IPS-11a (cell line): Measurements from ENCODE around the gene ARL2BP.

Experiments used
- H3K4me3 ChIP-seq: one replicate; pipeline ENCODE4 v1.5.1; 2013; ENCODE audit warnings: low read depth, low read length, control low read depth

The ARL2BP gene

DNA sequence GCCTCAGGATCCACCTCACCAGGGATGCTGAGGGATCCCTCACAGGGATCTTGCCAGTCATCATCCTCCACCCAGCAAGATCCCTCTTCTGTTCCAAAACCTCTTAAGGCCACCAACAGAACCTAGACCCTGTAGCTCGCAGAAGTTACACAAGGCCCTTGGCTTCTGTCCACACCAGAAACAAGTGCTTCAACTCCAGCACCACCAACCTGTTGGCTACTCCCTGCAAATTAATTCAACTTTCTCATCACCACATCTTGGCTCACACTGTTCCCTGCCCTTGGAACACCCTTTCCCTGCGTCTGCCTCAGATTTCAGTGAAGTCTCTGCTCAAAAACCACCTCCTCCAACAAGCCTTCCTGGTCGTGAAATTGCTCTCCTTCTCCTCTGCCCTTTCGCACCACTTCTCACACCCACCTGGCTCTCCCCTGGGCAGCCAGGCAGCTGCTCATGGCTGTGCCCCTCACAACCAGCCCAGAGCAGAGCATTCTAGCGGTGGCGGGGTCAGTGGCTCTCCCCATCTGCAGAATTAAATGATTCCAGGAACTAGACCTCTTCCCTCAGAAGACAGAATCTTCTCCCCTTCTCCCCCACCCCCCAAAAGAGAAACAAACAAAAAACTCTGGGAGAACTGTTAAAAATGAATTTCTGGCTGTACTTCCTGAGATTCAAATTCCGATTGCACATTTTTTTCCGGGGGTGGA, 37.6 kb downstream of the ARL2BP start:
- no peak overlapping the region for H3K4me3 ChIP-seq

- H3K4me3 ChIP-seq: no peak overlapping the region
Measured at GRCh38 chr16:57283214-57283958, 38.3 kb downstream of the ARL2BP start.

DNA sequence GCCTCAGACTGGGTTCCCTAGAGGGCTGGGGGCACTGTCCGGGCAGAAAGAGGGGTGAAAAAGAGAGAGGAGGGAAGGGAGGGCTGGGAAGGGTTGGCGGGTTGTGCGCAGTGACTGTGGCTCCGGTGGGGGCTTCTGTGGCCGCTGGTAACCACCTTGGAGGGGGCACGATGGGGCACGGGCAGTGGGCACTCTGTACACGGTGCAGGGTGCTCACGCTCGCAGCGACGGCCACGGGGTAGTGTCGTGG, 38.8 kb downstream of the ARL2BP start:
- H3K4me3 ChIP-seq: peak overlapping the region; percentile 57

GRCh38 chr16:57284209-57284951, 39.3 kb downstream of the ARL2BP start, which contains the start of gene PLLP:
PLLP (minus strand) TSS chr16:57284672; CDS start chr16:57284540, 132 bp downstream.
- H3K4me3 ChIP-seq: peak within 1 kb of the TSS; percentile 57

GRCh38 chr16:57284952-57285363, 39.9 kb downstream of the ARL2BP start:
- peak overlapping the region; percentile 57 for H3K4me3 ChIP-seq

DNA sequence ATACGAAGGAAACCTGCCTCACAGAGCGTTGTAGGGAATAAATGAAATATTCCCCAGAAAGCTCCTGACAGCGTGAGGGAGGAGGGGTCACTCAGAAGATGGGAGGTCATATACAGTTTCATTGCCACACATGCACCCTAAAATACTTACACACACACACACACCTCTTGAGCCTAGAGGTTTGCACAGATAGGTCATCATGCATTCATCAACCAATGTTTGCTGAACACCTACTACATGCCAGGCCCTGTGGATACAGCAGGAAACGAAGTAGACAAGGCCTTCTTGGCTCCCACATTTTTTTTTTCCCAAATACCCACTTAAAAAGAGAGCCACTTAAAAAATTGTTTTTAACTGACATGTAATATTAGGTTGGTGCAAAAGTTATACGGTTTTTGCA, 40.3 kb downstream of the ARL2BP start:
- H3K4me3 ChIP-seq: peak overlapping the region; percentile 57

DNA sequence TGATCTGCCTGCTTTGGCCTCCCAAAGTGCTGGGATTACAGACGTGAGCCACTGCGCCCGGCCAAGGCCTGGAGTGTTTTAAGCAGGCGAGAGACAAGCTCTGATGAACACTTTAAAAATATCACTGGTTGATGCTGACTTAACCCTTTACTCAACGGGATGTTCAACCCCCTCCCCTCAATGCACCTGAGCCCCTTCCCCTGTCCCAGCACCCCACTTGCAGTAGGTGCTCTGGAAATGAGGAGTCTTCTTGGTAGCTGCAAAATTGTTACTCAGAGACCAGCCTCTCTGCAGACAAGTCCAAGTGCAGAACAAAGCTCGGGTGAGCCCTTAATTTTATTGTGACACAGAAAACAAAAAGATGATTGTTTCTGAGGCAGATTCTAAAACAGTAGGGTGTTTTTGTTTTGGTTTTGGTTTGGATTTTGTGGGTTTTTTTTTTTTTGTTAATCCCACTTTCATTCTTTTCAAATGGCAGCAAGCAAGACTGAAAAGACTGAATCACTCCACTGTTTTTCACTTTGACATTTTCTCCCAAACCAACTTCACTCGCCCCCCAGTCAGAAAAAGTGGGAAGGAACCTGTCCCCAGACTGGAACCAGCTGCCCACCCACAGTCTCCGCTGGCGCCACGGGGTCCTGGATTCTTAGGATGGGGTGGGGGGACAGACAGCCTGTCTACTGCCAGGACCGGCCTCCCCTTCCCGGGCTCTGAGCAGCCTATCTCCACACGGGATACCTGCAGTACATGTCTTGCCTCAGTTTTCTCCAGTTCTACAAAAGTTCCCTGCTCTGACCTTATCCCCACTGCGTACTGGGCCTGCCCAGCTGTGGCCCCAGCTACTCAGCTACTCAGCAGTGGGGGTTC, 44.6 kb downstream of the ARL2BP start:
- H3K4me3 ChIP-seq: no peak overlapping the region

DNA sequence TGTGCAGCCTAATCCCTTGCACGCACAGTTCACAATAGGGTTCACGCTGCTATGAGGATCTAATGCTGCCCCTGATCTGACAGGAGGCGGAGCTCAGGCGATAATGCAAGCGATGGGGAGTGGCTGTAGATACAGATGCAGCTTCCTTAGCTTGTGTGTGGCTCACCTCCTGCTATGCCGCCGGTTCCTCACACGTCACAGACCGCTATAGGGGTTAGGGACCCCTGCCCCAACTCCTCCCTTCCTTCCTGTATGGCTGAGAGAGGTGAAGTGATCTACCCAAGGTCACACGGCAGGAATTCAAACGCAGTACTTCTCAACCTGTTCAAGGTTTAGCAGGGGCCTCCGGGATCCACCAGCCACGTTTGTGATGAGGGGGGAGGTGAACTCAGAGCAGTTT, 52.8 kb downstream of the ARL2BP start:
- H3K4me3 ChIP-seq: no peak overlapping the region

DNA sequence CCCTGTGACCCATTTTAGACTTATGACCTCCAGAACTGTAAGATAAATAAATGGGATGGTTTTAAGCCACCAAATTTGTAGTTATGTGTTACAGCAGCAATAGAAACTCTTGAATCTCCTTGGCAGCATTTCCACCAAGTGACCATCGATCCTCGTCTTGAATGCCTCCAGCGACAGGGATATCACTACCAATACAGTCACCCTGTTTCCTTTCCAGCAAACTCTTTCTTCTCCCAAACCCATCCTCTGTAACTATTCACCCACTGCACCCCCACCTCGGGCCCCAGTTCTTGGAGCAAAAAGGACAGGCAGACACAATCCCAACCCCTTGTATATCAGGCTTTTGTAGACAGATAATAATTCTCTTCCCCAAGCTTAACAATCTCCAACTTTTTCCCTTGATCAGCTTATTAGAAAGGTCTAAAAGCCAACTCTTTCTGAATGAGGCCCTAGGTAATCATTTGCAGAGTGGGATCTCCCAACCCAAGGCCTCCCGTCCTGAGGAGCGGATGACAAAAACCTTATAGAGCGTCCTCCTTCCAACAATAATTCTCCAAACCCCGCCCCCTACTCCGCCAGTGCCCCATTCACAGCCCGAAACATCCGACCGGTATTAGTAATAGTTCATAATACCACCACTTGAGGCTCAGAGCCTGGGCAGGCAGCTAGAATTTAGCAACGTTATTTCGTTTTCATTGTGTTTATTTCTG, 54.1 kb downstream of the ARL2BP start:
- H3K4me3 ChIP-seq: peak overlapping the region; percentile 80

DNA sequence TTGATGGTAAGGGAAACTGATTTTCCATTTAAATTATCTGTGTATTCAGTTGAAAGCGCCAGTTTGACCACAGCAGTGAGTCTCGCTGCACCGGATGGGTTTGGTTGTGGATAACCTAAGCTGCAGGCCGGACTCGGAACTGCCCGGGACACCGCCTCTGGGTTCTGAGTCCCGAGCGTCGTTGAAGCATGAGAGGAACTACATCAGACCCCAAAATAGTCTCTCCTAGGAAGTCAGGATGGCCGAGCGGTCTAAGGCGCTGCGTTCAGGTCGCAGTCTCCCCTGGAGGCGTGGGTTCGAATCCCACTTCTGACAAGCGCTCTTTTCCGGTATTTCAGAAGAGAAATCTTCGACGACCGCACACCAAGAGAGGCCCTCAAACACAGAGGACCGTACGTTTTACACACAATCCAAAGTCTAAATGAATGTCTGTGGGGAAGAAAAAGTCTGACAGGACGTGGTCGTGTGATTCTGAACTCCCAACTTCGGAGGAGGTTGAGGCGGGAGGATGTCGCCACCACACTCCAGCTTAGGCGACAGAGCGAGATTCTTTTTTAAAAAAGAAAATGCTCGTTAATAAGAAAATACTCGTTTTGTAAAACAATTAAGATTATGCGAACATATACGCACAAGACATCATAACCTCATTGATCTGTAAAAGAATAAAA, 54.8 kb downstream of the ARL2BP start:
- peak overlapping the region; percentile 80 for H3K4me3 ChIP-seq

DNA sequence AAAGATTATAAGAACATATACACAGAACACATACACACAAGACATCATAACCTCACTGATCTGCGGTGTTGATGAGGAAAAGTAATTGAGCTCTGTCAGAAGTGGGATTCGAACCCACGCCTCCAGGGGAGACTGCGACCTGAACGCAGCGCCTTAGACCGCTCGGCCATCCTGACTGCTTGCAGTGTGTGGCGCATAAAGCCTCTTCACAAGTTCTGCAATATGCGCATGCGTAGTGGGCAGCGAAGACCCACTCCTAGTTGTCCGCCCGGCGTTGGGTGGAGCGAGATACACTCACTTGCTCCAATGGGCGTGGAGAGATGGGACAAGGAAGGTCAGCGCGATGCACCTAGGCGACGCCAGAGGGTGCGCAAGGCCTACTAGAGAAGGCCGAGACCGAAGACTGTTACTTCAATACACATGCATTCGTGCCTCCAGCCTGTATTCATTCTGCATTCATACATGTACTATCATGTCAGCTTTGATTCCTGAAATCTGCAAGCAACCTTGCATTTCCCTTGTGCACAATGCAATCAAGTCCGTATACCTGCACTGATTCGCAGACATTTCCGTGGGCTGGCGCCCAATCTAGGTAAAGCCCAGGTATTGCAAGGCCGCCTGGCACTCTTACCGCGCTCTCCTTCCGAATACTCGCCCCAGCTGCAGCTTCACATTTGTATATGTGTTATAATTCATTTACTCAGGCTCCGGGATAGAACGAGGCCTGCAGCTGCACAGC, 55.5 kb downstream of the ARL2BP start:
- H3K4me3 ChIP-seq: peak overlapping the region; percentile 62

DNA sequence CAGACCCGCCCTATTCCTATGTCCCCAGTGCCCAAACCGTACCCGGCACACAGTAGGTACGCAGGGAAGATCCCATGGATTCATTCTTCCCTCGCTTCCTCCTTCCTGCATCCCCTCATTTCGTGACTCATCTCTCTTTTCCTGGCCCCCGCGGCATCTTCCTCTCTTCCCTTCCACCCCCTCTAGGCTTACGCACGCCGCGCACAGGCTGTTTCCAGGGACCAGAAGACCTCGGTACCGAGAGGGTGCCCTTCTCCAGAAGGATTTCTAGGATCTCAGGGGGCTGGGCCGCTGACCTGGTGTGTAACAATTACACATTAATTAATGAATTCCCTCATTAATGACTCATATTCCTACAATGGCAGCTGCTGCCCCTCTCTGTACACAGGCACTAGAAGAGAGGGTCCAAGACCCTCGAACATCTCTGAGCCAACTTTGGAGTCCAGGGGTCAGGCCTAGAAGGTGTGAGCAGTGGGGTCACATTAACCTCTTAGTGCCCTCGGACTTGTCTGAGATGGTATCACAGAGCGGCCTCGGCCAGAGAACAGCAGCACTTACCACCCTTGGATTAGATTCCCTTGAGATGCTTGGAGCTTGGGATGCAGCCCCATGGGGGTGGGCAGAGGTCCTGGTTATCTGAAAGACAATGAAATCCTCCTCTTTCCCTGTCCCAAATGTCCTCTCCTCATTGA, 56.2 kb downstream of the ARL2BP start:
- H3K4me3 ChIP-seq: peak overlapping the region; percentile 62
